Omental fat pad (tissue), 4 donors: ENCODE measurements around the gene NCOR2. TPM values are rescaled to one million over a fixed set of nuclear protein-coding genes. Genes with fewer than 3 reads are reported as not detected.
A peak's percentile ranks its signal among the peaks of the same experiment; 100 is the strongest.

Experiments used
- ATAC-seq: fragments of 150-250 bp; one replicate; pipeline ENCODE4 v1.9.1; 2016; ENCODE audit warnings: mild to moderate bottlenecking, moderate library complexity; ENCODE audit not compliant: low FRiP score
- DNase-seq: peaks from one replicate; pipeline ENCODE4 v3.0.0-alpha.2; 2019; ENCODE audit warnings: low spot score
- CTCF ChIP-seq, 3 donors: fragments of 450-650 bp; IDR thresholded peaks; one replicate each; pipeline ENCODE4 v1.5.1; 2016 to 2017; ENCODE audit warnings: antibody characterized with exemption in 3 of 3, mild to moderate bottlenecking in 3 of 3, moderate library complexity in 2 of 3
- total RNA-seq, 4 donors: library from RNA; depleted of rRNA; stranded (reverse); fragments of >200 nt; gene quantifications; one replicate each; pipeline ENCODE4 v1.1.0, GENCODE V29; 2016

Gene NCOR2
- total RNA-seq, 4 donors from 2014 or later, result 53.4 to 85.3 (median 71.9) TPM

- ATAC-seq, result no peak
- DNase-seq, result no peak
- no peak for TF ChIP-seq CTCF (IDR thresholded peaks at IDR 0.05)
Measured at GRCh38 chr12:124523071-124523470, 44.3 kb downstream of the NCOR2 start.

- TF ChIP-seq CTCF (IDR thresholded peaks at IDR 0.05), result no peak
- ATAC-seq (no peak), DNase-seq (no peak)
Measured at GRCh38 chr12:124520907-124521306, 46.5 kb downstream of the NCOR2 start.

- TF ChIP-seq CTCF (IDR thresholded peaks at IDR 0.05), result no peak
- DNase-seq (no peak), ATAC-seq (no peak)
Measured at GRCh38 chr12:124520265-124520701, 47.1 kb downstream of the NCOR2 start.

- TF ChIP-seq CTCF (IDR thresholded peaks at IDR 0.05), result no peak
- DNase-seq (no peak), ATAC-seq (no peak)
Measured at GRCh38 chr12:124519746-124520145, 47.7 kb downstream of the NCOR2 start.

- peak; percentile 82 for ATAC-seq
- TF ChIP-seq CTCF (IDR thresholded peaks at IDR 0.05), result no peak
- DNase-seq, result peak; percentile 99
Measured at GRCh38 chr12:124518051-124518932, 49.1 kb downstream of the NCOR2 start.
